MM.1S (cell line): ENCODE data around the gene INSR.

Source experiments
- DNase-seq: peaks from one replicate; pipeline ENCODE4 v3.0.0-alpha.2; 2015
- H2AFZ ChIP-seq: fragments of 300-600 bp; sonication (generic); 2 replicates; pipeline ENCODE4 v1.6.0; 2016; ENCODE audit warnings: antibody characterized with exemption, low read length
- H3F3A ChIP-seq: fragments of 300-600 bp; sonication (generic); 2 replicates; pipeline ENCODE4 v1.6.1; 2016; ENCODE audit warnings: mild to moderate bottlenecking, antibody characterized with exemption, low read length, moderate library complexity, mixed read lengths; ENCODE audit not compliant: insufficient read depth
- H3K27ac ChIP-seq: fragments of 300-600 bp; sonication (generic); 2 replicates; pipeline ENCODE4 v1.5.1; 2016; ENCODE audit warnings: mild to moderate bottlenecking, low read length
- H3K27me3 ChIP-seq: fragments of 300-600 bp; sonication (generic); replicated peaks from 2 replicates; pipeline ENCODE4 v1.6.0; 2016; ENCODE audit warnings: low read length; ENCODE audit not compliant: insufficient read depth
- H3K36me3 ChIP-seq: fragments of 300-600 bp; sonication (generic); replicated peaks from 2 replicates; pipeline ENCODE4 v1.6.1; 2016; ENCODE audit warnings: mild to moderate bottlenecking, low read length, mixed read lengths; ENCODE audit not compliant: insufficient read depth
- H3K4me1 ChIP-seq: fragments of 300-600 bp; sonication (generic); 2 replicates; pipeline ENCODE4 v1.6.1; 2016; ENCODE audit warnings: low read length, mixed read lengths
- H3K4me2 ChIP-seq: fragments of 300-600 bp; sonication (generic); 2 replicates; pipeline ENCODE4 v1.6.0; 2016; ENCODE audit warnings: low read depth, low read length
- H3K4me3 ChIP-seq: fragments of 300-600 bp; sonication (generic); 2 replicates; pipeline ENCODE4 v1.5.1; 2016; ENCODE audit warnings: low read length, mixed read lengths
- H3K79me2 ChIP-seq: fragments of 300-600 bp; sonication (generic); 2 replicates; pipeline ENCODE4 v1.6.1; 2016; ENCODE audit warnings: mixed run types, low read length, mixed read lengths
- H3K9ac ChIP-seq: fragments of 300-600 bp; sonication (generic); 2 replicates; pipeline ENCODE4 v1.6.1; 2016; ENCODE audit warnings: low read length, mixed read lengths
- H3K9me2 ChIP-seq: fragments of 300-600 bp; sonication (generic); replicated peaks from 2 replicates; pipeline ENCODE4 v1.6.1; 2016; ENCODE audit warnings: mild to moderate bottlenecking, low read length, mixed read lengths; ENCODE audit not compliant: insufficient read depth
- H3K9me3 ChIP-seq: fragments of 300-600 bp; sonication (generic); replicated peaks from 2 replicates; pipeline ENCODE4 v1.6.1; 2016; ENCODE audit warnings: mild to moderate bottlenecking, low read length, mixed read lengths; ENCODE audit not compliant: insufficient read depth
- H4K20me1 ChIP-seq: fragments of 300-600 bp; sonication (generic); 2 replicates; pipeline ENCODE4 v1.6.1; 2016; ENCODE audit warnings: mild to moderate bottlenecking, low read length, moderate library complexity, mixed read lengths; ENCODE audit not compliant: insufficient read depth
- EZH2 ChIP-seq: fragments of 300-600 bp; sonication (generic); optimal IDR thresholded peaks from 2 replicates; pipeline ENCODE3; 2017; ENCODE audit warnings: low read depth, mild to moderate bottlenecking, antibody characterized with exemption, low read length, mixed read lengths
- EZH2phosphoT487 ChIP-seq: fragments of 300-600 bp; sonication (generic); IDR thresholded peaks from 2 replicates; pipeline ENCODE4 v1.6.1; 2018; ENCODE audit warnings: antibody characterized with exemption, low read length
- TF ChIP-seq, protein P1 (sequence below): fragments of 300-600 bp; sonication (generic); IDR thresholded peaks from 2 replicates; pipeline ENCODE4 v1.5.1; 2016; ENCODE audit warnings: antibody characterized with exemption, low read length, mixed read lengths

The INSR gene

DNA sequence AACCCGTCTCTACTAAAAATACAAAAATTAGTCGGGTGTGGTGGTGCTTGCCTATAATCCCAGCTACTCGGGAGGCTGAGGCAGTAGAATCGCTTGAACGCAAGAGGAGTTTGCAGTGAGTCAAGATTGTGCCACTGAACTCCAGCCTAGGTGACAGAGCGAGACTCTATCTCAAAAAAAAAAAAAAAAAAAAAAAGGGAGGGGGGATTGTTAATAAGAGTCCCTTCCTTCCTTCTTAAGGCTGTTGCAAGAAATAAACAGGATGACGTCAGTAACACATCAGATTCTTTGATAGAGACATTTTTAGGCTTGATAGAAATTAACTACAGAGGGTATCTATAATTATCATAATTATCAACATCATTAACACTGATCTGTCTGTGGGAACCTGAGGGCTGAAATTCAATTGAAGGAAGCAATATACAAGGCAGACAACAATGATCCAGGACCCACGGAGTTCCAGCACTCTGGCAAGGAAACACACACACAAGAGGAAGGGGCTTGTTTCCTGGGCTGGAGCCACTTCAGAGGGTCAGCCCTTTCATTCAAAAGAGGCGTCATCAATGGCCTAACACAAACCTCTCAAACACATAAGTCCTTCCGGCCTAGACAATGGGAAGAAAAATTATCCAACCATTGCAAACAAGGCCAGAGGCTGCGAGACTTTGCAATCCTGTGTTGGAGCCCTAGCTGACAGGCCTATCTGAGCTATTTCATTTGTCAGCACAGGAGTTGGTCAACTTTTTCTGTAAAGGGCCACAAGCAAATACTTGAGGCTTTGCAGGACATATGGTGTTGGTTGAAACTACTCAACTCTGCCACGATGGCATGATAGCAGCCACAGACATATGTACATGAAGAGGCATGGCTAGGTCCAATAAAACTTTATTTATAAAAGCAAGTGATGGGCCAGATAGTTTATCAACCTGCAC is 105.2 kb downstream of the INSR start:
- no peak for TF ChIP-seq EZH2
- TF ChIP-seq EZH2phosphoT487, result no peak
- TF ChIP-seq, protein P1, sequence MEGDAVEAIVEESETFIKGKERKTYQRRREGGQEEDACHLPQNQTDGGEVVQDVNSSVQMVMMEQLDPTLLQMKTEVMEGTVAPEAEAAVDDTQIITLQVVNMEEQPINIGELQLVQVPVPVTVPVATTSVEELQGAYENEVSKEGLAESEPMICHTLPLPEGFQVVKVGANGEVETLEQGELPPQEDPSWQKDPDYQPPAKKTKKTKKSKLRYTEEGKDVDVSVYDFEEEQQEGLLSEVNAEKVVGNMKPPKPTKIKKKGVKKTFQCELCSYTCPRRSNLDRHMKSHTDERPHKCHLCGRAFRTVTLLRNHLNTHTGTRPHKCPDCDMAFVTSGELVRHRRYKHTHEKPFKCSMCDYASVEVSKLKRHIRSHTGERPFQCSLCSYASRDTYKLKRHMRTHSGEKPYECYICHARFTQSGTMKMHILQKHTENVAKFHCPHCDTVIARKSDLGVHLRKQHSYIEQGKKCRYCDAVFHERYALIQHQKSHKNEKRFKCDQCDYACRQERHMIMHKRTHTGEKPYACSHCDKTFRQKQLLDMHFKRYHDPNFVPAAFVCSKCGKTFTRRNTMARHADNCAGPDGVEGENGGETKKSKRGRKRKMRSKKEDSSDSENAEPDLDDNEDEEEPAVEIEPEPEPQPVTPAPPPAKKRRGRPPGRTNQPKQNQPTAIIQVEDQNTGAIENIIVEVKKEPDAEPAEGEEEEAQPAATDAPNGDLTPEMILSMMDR, result no peak
- peaks cover 22% of the 10 kb centered on the region for H3K79me2 ChIP-seq
- H3K27ac ChIP-seq, result no peak overlapping the region
- no peak overlapping the region for H3K4me2 ChIP-seq
- no peaks in the 10 kb centered on the region for H4K20me1 ChIP-seq
- H3F3A ChIP-seq, result peaks cover 26% of the 10 kb centered on the region
- H3K9me3 ChIP-seq, result no peaks in the 10 kb centered on the region
- no peaks in the 10 kb centered on the region for H3K9me2 ChIP-seq
- H3K27me3 ChIP-seq, result no peaks in the 10 kb centered on the region
- no peaks in the 10 kb centered on the region for H3K36me3 ChIP-seq
- H3K9ac ChIP-seq, result no peak overlapping the region
- no peak for DNase-seq
- no peak overlapping the region for H3K4me3 ChIP-seq
- H3K4me1 ChIP-seq, result peaks cover 33% of the 10 kb centered on the region
- H2AFZ ChIP-seq, result no peak overlapping the region

DNA sequence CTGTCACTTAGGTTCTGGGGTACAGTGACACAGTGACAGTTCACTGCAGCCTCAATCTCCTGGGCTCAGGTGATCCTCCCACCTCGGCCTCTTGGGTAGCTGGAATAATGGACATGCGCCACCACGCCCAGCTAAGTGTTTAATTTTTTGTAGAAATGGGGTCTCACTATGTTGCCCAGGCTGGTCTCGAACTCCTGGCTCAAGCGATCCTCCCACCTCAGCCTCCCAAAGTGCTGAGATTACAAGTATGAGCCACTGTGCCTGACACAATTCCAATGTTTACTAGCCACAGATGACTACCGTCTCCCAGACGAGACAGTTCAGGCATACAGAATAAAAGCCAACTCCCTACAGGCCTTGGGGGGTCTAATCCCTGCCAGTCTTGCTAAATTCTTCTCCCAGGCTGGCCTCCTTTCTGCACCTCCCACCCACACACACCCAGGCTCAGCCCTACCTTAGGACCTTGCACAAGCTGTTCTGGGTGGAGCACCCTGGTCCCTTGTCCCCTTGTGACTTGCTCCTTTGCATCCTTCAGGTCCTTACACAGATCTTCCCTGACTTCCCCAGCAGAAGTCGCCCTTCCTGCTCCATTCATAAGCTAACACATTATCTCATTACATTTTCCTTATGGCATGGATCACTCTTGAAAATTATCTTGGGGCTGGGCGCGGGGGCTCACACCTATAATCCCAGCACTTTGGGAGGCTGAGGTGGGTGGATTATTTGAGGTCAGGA is 106.4 kb downstream of the INSR start:
- no peak overlapping the region for H3K4me3 ChIP-seq
- peaks cover 29% of the 10 kb centered on the region for H3F3A ChIP-seq
- H3K9me3 ChIP-seq, result no peaks in the 10 kb centered on the region
- TF ChIP-seq EZH2 (no peak), EZH2phosphoT487 (no peak)
- TF ChIP-seq, protein P1, result no peak
- no peak overlapping the region for H3K9ac ChIP-seq
- no peak overlapping the region for H3K4me2 ChIP-seq
- no peaks in the 10 kb centered on the region for H4K20me1 ChIP-seq
- DNase-seq, result no peak
- peaks cover 23% of the 10 kb centered on the region for H3K79me2 ChIP-seq
- H3K27me3 ChIP-seq, result no peaks in the 10 kb centered on the region
- no peaks in the 10 kb centered on the region for H3K9me2 ChIP-seq
- H2AFZ ChIP-seq, result no peak overlapping the region
- no peaks in the 10 kb centered on the region for H3K36me3 ChIP-seq
- H3K4me1 ChIP-seq, result peaks cover 34% of the 10 kb centered on the region
- no peak overlapping the region for H3K27ac ChIP-seq

DNA sequence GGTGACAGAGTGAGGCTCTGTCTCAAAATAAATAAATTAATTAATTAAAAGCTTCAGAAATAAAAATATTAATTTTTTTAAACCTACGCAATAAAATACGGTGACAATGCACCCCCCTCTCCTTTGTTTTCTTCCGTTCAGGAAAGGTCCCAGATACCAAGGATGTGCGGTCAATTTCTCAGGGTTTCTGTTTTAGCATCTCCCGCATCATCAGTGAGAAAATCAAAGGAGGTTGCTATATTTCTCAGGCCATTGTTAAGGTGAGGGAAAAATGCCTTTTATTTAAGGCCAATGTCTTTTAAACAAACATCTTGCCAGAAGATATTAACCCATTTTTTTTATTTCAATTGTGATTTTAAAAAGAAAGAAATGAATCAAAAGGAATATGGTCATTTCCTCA is 111.7 kb downstream of the INSR start:
- H3K9ac ChIP-seq, result peak overlapping the region; percentile 58
- H3K27ac ChIP-seq, result peak overlapping the region; percentile 89
- H3K4me2 ChIP-seq, result peak overlapping the region; percentile 75
- H3K4me1 ChIP-seq, result peaks cover 40% of the 10 kb centered on the region
- 0 out of 2 replicates have a peak overlapping the region, but pooled peaks have one; percentile 4 for H2AFZ ChIP-seq
- no peaks in the 10 kb centered on the region for H4K20me1 ChIP-seq
- no peaks in the 10 kb centered on the region for H3K9me2 ChIP-seq
- no peak for DNase-seq
- no peaks in the 10 kb centered on the region for H3K27me3 ChIP-seq
- H3K9me3 ChIP-seq, result no peaks in the 10 kb centered on the region
- H3K36me3 ChIP-seq, result no peaks in the 10 kb centered on the region
- H3K4me3 ChIP-seq, result peak overlapping the region; percentile 28; the same call in 1 of the 2 replicates
- peaks cover 32% of the 10 kb centered on the region for H3F3A ChIP-seq
- H3K79me2 ChIP-seq, result peaks cover 41% of the 10 kb centered on the region
- no peak for TF ChIP-seq EZH2phosphoT487
- no peak for TF ChIP-seq EZH2
